Suprapubic skin (tissue), 4 donors: ENCODE results near the gene ALDH18A1. TPM values are rescaled to one million over a fixed set of nuclear protein-coding genes. Genes with fewer than 3 reads are reported as not detected.
"Not testable (repeated sequence)": the region's sequence is repeated elsewhere in the genome, so short reads cannot be mapped to it uniquely, and the experiment has no call there.

Source experiments
- DNase-seq, 2 donors: peaks; one replicate each; pipeline ENCODE4 v3.0.0-alpha.2; 2019; ENCODE audit warnings: low spot score in 2 of 2
- H3K27ac ChIP-seq: fragments of 200-600 bp; sonication (generic); one replicate; pipeline ENCODE4 v1.5.1; 2019
- H3K27me3 ChIP-seq: fragments of 200-600 bp; sonication (generic); one replicate; pipeline ENCODE4 v1.5.1; 2019
- H3K36me3 ChIP-seq: fragments of 200-600 bp; sonication (generic); one replicate; pipeline ENCODE4 v1.5.1; 2019
- H3K4me1 ChIP-seq: fragments of 200-600 bp; sonication (generic); one replicate; pipeline ENCODE4 v1.5.1; 2019
- H3K4me3 ChIP-seq: fragments of 200-600 bp; sonication (generic); one replicate; pipeline ENCODE4 v1.5.1; 2019; ENCODE audit warnings: mild to moderate bottlenecking
- H3K9me3 ChIP-seq: fragments of 200-600 bp; sonication (generic); one replicate; pipeline ENCODE4 v1.5.1; 2019
- EP300 ChIP-seq: sonication (generic); formaldehyde crosslinking; IDR thresholded peaks from one replicate; pipeline ENCODE4 v1.6.1; 2017; ENCODE audit warnings: antibody characterized with exemption
- POLR2A ChIP-seq, 2 donors: fragments of 450-650 bp; IDR thresholded peaks; one replicate each; pipeline ENCODE4 v1.6.1; 2017; ENCODE audit warnings: antibody characterized with exemption in 2 of 2, mild to moderate bottlenecking in 2 of 2, moderate library complexity in 2 of 2
- POLR2AphosphoS5 ChIP-seq, 3 donors: sonication (generic); formaldehyde crosslinking; IDR thresholded peaks; one replicate each; pipeline ENCODE4 v1.6.1; 2017; ENCODE audit warnings: antibody characterized with exemption in 3 of 3
- WGBS: methylation state at CpG from one replicate; pipeline ENCODE4 v1.1.5; 2018; 5-methylcytosine and 5-hydroxymethylcytosine counted together
- total RNA-seq, 4 donors: library from RNA; depleted of rRNA; stranded (reverse); fragments of >200 nt; gene quantifications; one replicate each; pipeline ENCODE4 v1.1.0, GENCODE V29; 2016
- TF ChIP-seq, protein P1 (sequence below), 2 donors: fragments of 200-600 bp in 1 of 2; fragments of 450-650 bp in 1 of 2; sonication (generic) in 1 of 2; IDR thresholded peaks; one replicate each; pipeline ENCODE4 v1.5.1; 2016 to 2019; ENCODE audit warnings: antibody characterized with exemption in 2 of 2, mild to moderate bottlenecking in 1 of 2, moderate library complexity in 1 of 2

The ALDH18A1 gene
- total RNA-seq, 4 donors from 2014 or later: 24.9 to 44.6 (median 31.2) TPM

GRCh38 chr10:95674643-95675042, 18.1 kb upstream of the ALDH18A1 start:
- Histone ChIP-seq H3K9me3 (no peaks in the 10 kb centered on the region), H3K27me3 (no peaks in the 10 kb centered on the region), H3K36me3 (peaks cover 63% of the 10 kb centered on the region), H3K4me1 (no peaks in the 10 kb centered on the region), H3K27ac (no peak overlapping the region), H3K4me3 (no peak overlapping the region)
- no peak for DNase-seq
- TF ChIP-seq EP300 (no peak), POLR2A (IDR thresholded peaks at IDR 0.05) (no peak), POLR2AphosphoS5 (IDR thresholded peaks at IDR 0.05) (no peak)
- TF ChIP-seq, protein P1, sequence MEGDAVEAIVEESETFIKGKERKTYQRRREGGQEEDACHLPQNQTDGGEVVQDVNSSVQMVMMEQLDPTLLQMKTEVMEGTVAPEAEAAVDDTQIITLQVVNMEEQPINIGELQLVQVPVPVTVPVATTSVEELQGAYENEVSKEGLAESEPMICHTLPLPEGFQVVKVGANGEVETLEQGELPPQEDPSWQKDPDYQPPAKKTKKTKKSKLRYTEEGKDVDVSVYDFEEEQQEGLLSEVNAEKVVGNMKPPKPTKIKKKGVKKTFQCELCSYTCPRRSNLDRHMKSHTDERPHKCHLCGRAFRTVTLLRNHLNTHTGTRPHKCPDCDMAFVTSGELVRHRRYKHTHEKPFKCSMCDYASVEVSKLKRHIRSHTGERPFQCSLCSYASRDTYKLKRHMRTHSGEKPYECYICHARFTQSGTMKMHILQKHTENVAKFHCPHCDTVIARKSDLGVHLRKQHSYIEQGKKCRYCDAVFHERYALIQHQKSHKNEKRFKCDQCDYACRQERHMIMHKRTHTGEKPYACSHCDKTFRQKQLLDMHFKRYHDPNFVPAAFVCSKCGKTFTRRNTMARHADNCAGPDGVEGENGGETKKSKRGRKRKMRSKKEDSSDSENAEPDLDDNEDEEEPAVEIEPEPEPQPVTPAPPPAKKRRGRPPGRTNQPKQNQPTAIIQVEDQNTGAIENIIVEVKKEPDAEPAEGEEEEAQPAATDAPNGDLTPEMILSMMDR (IDR thresholded peaks at IDR 0.05): no peak
- 97% methylated on average over 1 of the region's 1 CpG for WGBS

DNA sequence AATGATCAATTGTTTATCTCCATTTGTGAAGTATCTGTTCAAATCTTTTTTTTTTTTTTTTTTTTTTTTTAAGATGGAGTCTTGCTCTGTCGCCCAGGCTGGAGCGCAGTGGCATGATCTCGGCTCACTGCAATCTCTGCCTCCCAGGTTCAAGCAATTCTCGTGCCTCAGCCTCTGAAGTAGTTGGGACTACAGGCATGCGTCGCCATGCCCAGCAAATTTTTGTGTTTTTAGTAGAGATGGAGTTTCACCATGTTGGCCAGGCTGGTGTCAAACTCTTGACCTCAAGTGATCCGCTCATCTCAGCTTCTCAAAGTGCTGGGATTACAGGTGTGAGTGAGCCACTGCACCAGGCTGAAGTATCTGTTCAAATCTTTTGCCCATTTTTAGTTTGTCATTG, 16.1 kb upstream of the ALDH18A1 start:
- DNase-seq, H3K4me1 ChIP-seq, H3K27ac ChIP-seq, H3K27me3 ChIP-seq, H3K9me3 ChIP-seq, H3K4me3 ChIP-seq: not testable (repeated sequence)
- 96% methylated on average over 7 of the region's 7 CpGs for WGBS
- H3K36me3 ChIP-seq: peaks cover 53% of the 10 kb centered on the region

GRCh38 chr10:95664543-95664942, 8.0 kb upstream of the ALDH18A1 start:
- Histone ChIP-seq H3K4me1 (peaks cover 3% of the 10 kb centered on the region), H3K4me3 (no peak overlapping the region), H3K27me3 (no peaks in the 10 kb centered on the region), H3K36me3 (peaks cover 27% of the 10 kb centered on the region), H3K9me3 (no peaks in the 10 kb centered on the region), H3K27ac (no peak overlapping the region)
- TF ChIP-seq POLR2A (IDR thresholded peaks at IDR 0.05) (no peak), POLR2AphosphoS5 (IDR thresholded peaks at IDR 0.05) (no peak), EP300 (no peak)
- TF ChIP-seq, protein P1 (IDR thresholded peaks at IDR 0.05): no peak
- DNase-seq: no peak

- Histone ChIP-seq H3K36me3 (peaks cover 22% of the 10 kb centered on the region), H3K4me3 (no peak overlapping the region), H3K4me1 (peaks cover 3% of the 10 kb centered on the region), H3K27me3 (no peaks in the 10 kb centered on the region), H3K27ac (no peak overlapping the region), H3K9me3 (no peaks in the 10 kb centered on the region)
- no peak for DNase-seq
- TF ChIP-seq EP300: no peak
- TF ChIP-seq, protein P1 (IDR thresholded peaks at IDR 0.05): no peak
- no peak for TF ChIP-seq POLR2AphosphoS5 (IDR thresholded peaks at IDR 0.05)
- TF ChIP-seq POLR2A (IDR thresholded peaks at IDR 0.05): no peak
- WGBS: 14% methylated on average over 1 of the region's 1 CpG
Measured at GRCh38 chr10:95663496-95663895, 7.0 kb upstream of the ALDH18A1 start.

- DNase-seq: no peak
- WGBS: 100% methylated on average over 1 of the region's 1 CpG
- H3K27ac ChIP-seq: no peak overlapping the region
- no peaks in the 10 kb centered on the region for H3K27me3 ChIP-seq
- TF ChIP-seq POLR2AphosphoS5 (IDR thresholded peaks at IDR 0.05) (no peak), POLR2A (IDR thresholded peaks at IDR 0.05) (no peak), EP300 (no peak)
- TF ChIP-seq, protein P1 (IDR thresholded peaks at IDR 0.05): no peak
- peaks cover 7% of the 10 kb centered on the region for H3K4me1 ChIP-seq
- H3K9me3 ChIP-seq: no peaks in the 10 kb centered on the region
- H3K36me3 ChIP-seq: peaks cover 22% of the 10 kb centered on the region
- no peak overlapping the region for H3K4me3 ChIP-seq
Measured at GRCh38 chr10:95661818-95662217, 5.3 kb upstream of the ALDH18A1 start.

DNA sequence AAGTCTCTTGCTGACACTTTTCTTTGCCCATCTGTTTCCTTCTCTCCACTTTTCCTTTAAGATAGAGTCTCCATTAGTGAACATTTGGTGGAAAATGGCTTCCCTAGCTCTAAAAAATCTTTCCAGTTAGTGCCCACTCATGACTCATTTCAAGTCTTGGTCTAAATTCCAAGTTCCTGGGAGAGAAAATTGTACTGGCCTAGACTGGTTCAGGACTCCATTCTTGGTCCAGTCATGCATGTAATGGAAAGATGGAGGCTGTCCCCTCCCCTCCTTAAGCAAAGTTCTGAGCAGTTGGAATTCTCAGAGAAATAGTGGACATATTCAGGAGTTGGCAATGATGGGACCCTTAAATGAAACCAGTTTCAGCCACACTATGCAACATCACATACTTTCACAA, 3.8 kb upstream of the ALDH18A1 start:
- peaks cover 17% of the 10 kb centered on the region for H3K4me1 ChIP-seq
- no peaks in the 10 kb centered on the region for H3K27me3 ChIP-seq
- peaks cover 12% of the 10 kb centered on the region for H3K36me3 ChIP-seq
- DNase-seq: no peak
- TF ChIP-seq EP300: no peak
- TF ChIP-seq, protein P1 (IDR thresholded peaks at IDR 0.05): no peak
- no peak for TF ChIP-seq POLR2AphosphoS5 (IDR thresholded peaks at IDR 0.05)
- TF ChIP-seq POLR2A (IDR thresholded peaks at IDR 0.05): no peak
- H3K4me3 ChIP-seq: no peak overlapping the region
- no peak overlapping the region for H3K27ac ChIP-seq
- H3K9me3 ChIP-seq: no peaks in the 10 kb centered on the region
